Measurements from ENCODE around the gene PRR19. TPM values are rescaled to one million over a fixed set of nuclear protein-coding genes. Genes with fewer than 3 reads are reported as not detected.

The PRR19 gene
- total RNA-seq, 1 donor from 2014 or later: 0.52 TPM

GRCh38 chr19:42293948-42294347, 8.0 kb upstream of the PRR19 start:
- intact Hi-C loops (cut with DNase I): no loop called here
- DNase-seq (no peak), ATAC-seq (no peak)
- Histone ChIP-seq H3K36me3 (peaks cover 59% of the 10 kb centered on the region), H3K9me3 (no peaks in the 10 kb centered on the region), H3K4me1 (no peaks in the 10 kb centered on the region), H3K27ac (no peak overlapping the region), H3K4me3 (no peak overlapping the region), H3K27me3 (no peaks in the 10 kb centered on the region)
- no peak for TF ChIP-seq CTCF (IDR thresholded peaks at IDR 0.05)

- Histone ChIP-seq H3K4me1 (no peaks in the 10 kb centered on the region), H3K27me3 (no peaks in the 10 kb centered on the region), H3K4me3 (no peak overlapping the region), H3K9me3 (no peaks in the 10 kb centered on the region), H3K27ac (no peak overlapping the region), H3K36me3 (peaks cover 53% of the 10 kb centered on the region)
- intact Hi-C loops (cut with DNase I): no loop called here
- no peak for ATAC-seq
- TF ChIP-seq CTCF (IDR thresholded peaks at IDR 0.05): no peak
- no peak for DNase-seq
Observed at GRCh38 chr19:42294471-42295137, 7.3 kb upstream of the PRR19 start.

- intact Hi-C loops (cut with DNase I): no loop called here
- no peak for ATAC-seq
- no peak overlapping the region for H3K27ac ChIP-seq
- H3K4me1 ChIP-seq: no peaks in the 10 kb centered on the region
- H3K9me3 ChIP-seq: no peaks in the 10 kb centered on the region
- no peaks in the 10 kb centered on the region for H3K27me3 ChIP-seq
- TF ChIP-seq CTCF (IDR thresholded peaks at IDR 0.05): no peak
- H3K4me3 ChIP-seq: no peak overlapping the region
- peaks cover 45% of the 10 kb centered on the region for H3K36me3 ChIP-seq
- no peak for DNase-seq
Observed at GRCh38 chr19:42295342-42295741, 6.6 kb upstream of the PRR19 start.

- peak; percentile 91 for DNase-seq
- TF ChIP-seq CTCF (IDR thresholded peaks at IDR 0.05): peak; percentile 97
- Histone ChIP-seq H3K36me3 (peaks cover 39% of the 10 kb centered on the region), H3K4me3 (no peak overlapping the region), H3K9me3 (no peaks in the 10 kb centered on the region), H3K27me3 (no peaks in the 10 kb centered on the region), H3K4me1 (no peaks in the 10 kb centered on the region), H3K27ac (no peak overlapping the region)
- intact Hi-C loops (cut with DNase I): no loop called here
- peak; percentile 90 for ATAC-seq
Observed at GRCh38 chr19:42295831-42296525, 6.0 kb upstream of the PRR19 start.

GRCh38 chr19:42297039-42297438, 4.9 kb upstream of the PRR19 start:
- no peak for TF ChIP-seq CTCF (IDR thresholded peaks at IDR 0.05)
- H3K36me3 ChIP-seq: peaks cover 28% of the 10 kb centered on the region
- H3K9me3 ChIP-seq: no peaks in the 10 kb centered on the region
- no peak overlapping the region for H3K4me3 ChIP-seq
- no peaks in the 10 kb centered on the region for H3K4me1 ChIP-seq
- ATAC-seq (no peak), DNase-seq (no peak)
- no peak overlapping the region for H3K27ac ChIP-seq
- H3K27me3 ChIP-seq: no peaks in the 10 kb centered on the region
- intact Hi-C loops (cut with DNase I): no loop called here

Measured in upper lobe of right lung (tissue), 1 donor.